Natural killer cell (primary cell): Measurements from ENCODE around the gene ZKSCAN2. TPM values are rescaled to one million over a fixed set of nuclear protein-coding genes. Genes with fewer than 3 reads are reported as not detected.
A peak's percentile ranks its signal among the peaks of the same experiment; 100 is the strongest.

Experiments used
- ATAC-seq, 3 donors: fragments of 150-1000 bp in 2 of 3; fragments of 200-7000 bp in 1 of 3; cut with Tn5 transposase; 1 replicate in 1 of 3; 2 replicates in 2 of 3; pipeline ENCODE4 v1.10.0; 2021; ENCODE audit warnings: mild to moderate bottlenecking in 2 of 3, moderate library complexity in 2 of 3
- DNase-seq, 2 donors: peaks; one replicate each; pipeline versions ENCODE4 v3.0.0 to v3.0.0-alpha.2; 2013 to 2021; ENCODE audit warnings: mixed read lengths in 1 of 2
- H3K27ac ChIP-seq: one replicate; pipeline ENCODE4 v1.5.1; 2013; ENCODE audit warnings: mild to moderate bottlenecking, low read length
- H3K27me3 ChIP-seq: one replicate; pipeline ENCODE4 v1.6.1; 2013; ENCODE audit warnings: low read length; ENCODE audit not compliant: control insufficient read depth, insufficient read depth
- H3K36me3 ChIP-seq: one replicate; pipeline ENCODE4 v1.6.1; 2013; ENCODE audit warnings: low read length; ENCODE audit not compliant: control insufficient read depth, insufficient read depth
- H3K4me1 ChIP-seq: one replicate; pipeline ENCODE4 v1.6.1; 2013; ENCODE audit warnings: low read length; ENCODE audit not compliant: control insufficient read depth, insufficient read depth
- H3K4me3 ChIP-seq: one replicate; pipeline ENCODE4 v1.5.1; 2013; ENCODE audit warnings: low read length
- H3K9me3 ChIP-seq: one replicate; pipeline ENCODE4 v1.6.1; 2013; ENCODE audit warnings: low read length; ENCODE audit not compliant: control insufficient read depth, insufficient read depth
- H3K27ac Mint-ChIP-seq, 2 donors: one replicate each; pipeline ENCODE4 v1.8.0; 2022; ENCODE audit warnings: mild to moderate bottlenecking in 2 of 2, mixed read lengths in 2 of 2, moderate library complexity in 1 of 2
- H3K27me3 Mint-ChIP-seq, 2 donors: one replicate each; pipeline ENCODE4 v1.8.0; 2022; ENCODE audit warnings: low read depth in 2 of 2, mixed read lengths in 2 of 2
- H3K36me3 Mint-ChIP-seq: one replicate; pipeline ENCODE4 v1.8.0; 2022; ENCODE audit warnings: mixed read lengths
- H3K4me1 Mint-ChIP-seq, 2 donors: one replicate each; pipeline ENCODE4 v1.8.0; 2022; ENCODE audit warnings: mixed read lengths in 2 of 2
- H3K4me3 Mint-ChIP-seq: one replicate; pipeline ENCODE4 v1.8.0; 2022; ENCODE audit warnings: mild to moderate bottlenecking, moderate library complexity, mixed read lengths
- H3K9me3 Mint-ChIP-seq, 2 donors: one replicate each; pipeline ENCODE4 v1.8.0; 2022; ENCODE audit warnings: mixed read lengths in 2 of 2
- CTCF ChIP-seq: fragments of 200-600 bp; IDR thresholded peaks from one replicate; pipeline ENCODE4 v1.8.0; 2022; ENCODE audit warnings: antibody characterized with exemption
- WGBS: methylation state at CpG from one replicate; pipeline ENCODE4 v1.1.7; 2013; ENCODE audit warnings: missing lambda C conversion rate; ENCODE audit not compliant: insufficient coverage; 5-methylcytosine and 5-hydroxymethylcytosine counted together
- intact Hi-C: fragments of 100-400 bp; cut with micrococcal nuclease; formaldehyde crosslinking; loops from one replicate; pipeline ENCODE4 v1.14.2; 2022
- total RNA-seq, 4 donors: library from RNA; stranded (reverse); fragments of 120-200 nt in 1 of 4; gene quantifications; one replicate each; pipeline versions ENCODE4 v1.2.3 to v1.2.4, GENCODE V29; 2013 to 2022

Gene ZKSCAN2
- total RNA-seq, 3 donors from 2014 or later (not counting 1 experiment from before 2014, with no cell fraction given) = 6.7 to 7.0 (median 6.8) TPM

GRCh38 chr16:25257956-25258860 is 563 bp upstream of the ZKSCAN2 start:
- Histone ChIP-seq H3K36me3 (no peaks in the 10 kb centered on the region), H3K9me3 (no peaks in the 10 kb centered on the region), H3K27me3 (no peaks in the 10 kb centered on the region), H3K4me1 (peaks cover 19% of the 10 kb centered on the region), H3K27ac (peak overlapping the region; percentile 96), H3K4me3 (peak overlapping the region; percentile 91)
- ATAC-seq (peak; percentile 46 to 59 (median 52)), DNase-seq (peak; percentile 71 to 87)
- H3K36me3 Mint-ChIP-seq = no peaks in the 10 kb centered on the region
- H3K27me3 Mint-ChIP-seq = no peaks in the 10 kb centered on the region
- no peaks in the 10 kb centered on the region for H3K9me3 Mint-ChIP-seq
- intact Hi-C loops = no loop called here
- 1% methylated on average over 58 of the region's 58 CpGs for WGBS
- H3K27ac Mint-ChIP-seq = peak overlapping the region; percentile 89 to 97
- H3K4me1 Mint-ChIP-seq = peaks cover 56 to 58% of the 10 kb centered on the region in 2 donors
- no peak for TF ChIP-seq CTCF
- peak overlapping the region; percentile 95 for H3K4me3 Mint-ChIP-seq

- no peaks in the 10 kb centered on the region for H3K36me3 Mint-ChIP-seq
- H3K4me3 Mint-ChIP-seq = peak overlapping the region; percentile 95
- Histone ChIP-seq H3K27ac (peak overlapping the region; percentile 96), H3K27me3 (no peaks in the 10 kb centered on the region), H3K9me3 (no peaks in the 10 kb centered on the region), H3K36me3 (peaks cover 2% of the 10 kb centered on the region), H3K4me1 (peaks cover 19% of the 10 kb centered on the region), H3K4me3 (peak overlapping the region; percentile 91)
- TF ChIP-seq CTCF = no peak
- no peaks in the 10 kb centered on the region for H3K9me3 Mint-ChIP-seq
- H3K27me3 Mint-ChIP-seq = no peaks in the 10 kb centered on the region
- peaks cover 50 to 53% of the 10 kb centered on the region in 2 donors for H3K4me1 Mint-ChIP-seq
- 9% methylated on average over 24 of the region's 24 CpGs for WGBS
- ATAC-seq = no peak
- intact Hi-C loops = no loop called here
- peak overlapping the region; percentile 89 to 97 for H3K27ac Mint-ChIP-seq
- no peak for DNase-seq
These were observed 763 bp downstream of the ZKSCAN2 start for GRCh38 chr16:25256695-25257469.

- Mint-ChIP-seq H3K4me1 (peaks cover 20 to 23% of the 10 kb centered on the region in 2 donors), H3K27ac (no peak overlapping the region), H3K27me3 (no peaks in the 10 kb centered on the region), H3K4me3 (no peak overlapping the region), H3K9me3 (no peaks in the 10 kb centered on the region), H3K36me3 (no peaks in the 10 kb centered on the region)
- Histone ChIP-seq H3K9me3 (no peaks in the 10 kb centered on the region), H3K4me3 (no peak overlapping the region), H3K4me1 (peaks cover 13% of the 10 kb centered on the region), H3K36me3 (peaks cover 12% of the 10 kb centered on the region), H3K27ac (no peak overlapping the region), H3K27me3 (no peaks in the 10 kb centered on the region)
- DNase-seq (no peak), ATAC-seq (no peak)
- WGBS = 100% methylated on average over 2 of the region's 2 CpGs
- intact Hi-C loops = no loop called here
- TF ChIP-seq CTCF = no peak
These were observed 4.3 kb downstream of the ZKSCAN2 start for GRCh38 chr16:25253322-25253721.
